GM18867 (cell line): ENCODE data around the gene PMM2.
A peak's percentile ranks its signal among the peaks of the same experiment; 100 is the strongest.
"Not testable (repeated sequence)": the region's sequence is repeated elsewhere in the genome, so short reads cannot be mapped to it uniquely, and the experiment has no call there.

ENCODE experiments used
- ATAC-seq: cut with Tn5 transposase; IDR thresholded peaks from one replicate; pipeline ENCODE4 v1.9.1; 2021; ENCODE audit warnings: mild to moderate bottlenecking, moderate library complexity; ENCODE audit not compliant: unreplicated experiment

Gene PMM2

DNA sequence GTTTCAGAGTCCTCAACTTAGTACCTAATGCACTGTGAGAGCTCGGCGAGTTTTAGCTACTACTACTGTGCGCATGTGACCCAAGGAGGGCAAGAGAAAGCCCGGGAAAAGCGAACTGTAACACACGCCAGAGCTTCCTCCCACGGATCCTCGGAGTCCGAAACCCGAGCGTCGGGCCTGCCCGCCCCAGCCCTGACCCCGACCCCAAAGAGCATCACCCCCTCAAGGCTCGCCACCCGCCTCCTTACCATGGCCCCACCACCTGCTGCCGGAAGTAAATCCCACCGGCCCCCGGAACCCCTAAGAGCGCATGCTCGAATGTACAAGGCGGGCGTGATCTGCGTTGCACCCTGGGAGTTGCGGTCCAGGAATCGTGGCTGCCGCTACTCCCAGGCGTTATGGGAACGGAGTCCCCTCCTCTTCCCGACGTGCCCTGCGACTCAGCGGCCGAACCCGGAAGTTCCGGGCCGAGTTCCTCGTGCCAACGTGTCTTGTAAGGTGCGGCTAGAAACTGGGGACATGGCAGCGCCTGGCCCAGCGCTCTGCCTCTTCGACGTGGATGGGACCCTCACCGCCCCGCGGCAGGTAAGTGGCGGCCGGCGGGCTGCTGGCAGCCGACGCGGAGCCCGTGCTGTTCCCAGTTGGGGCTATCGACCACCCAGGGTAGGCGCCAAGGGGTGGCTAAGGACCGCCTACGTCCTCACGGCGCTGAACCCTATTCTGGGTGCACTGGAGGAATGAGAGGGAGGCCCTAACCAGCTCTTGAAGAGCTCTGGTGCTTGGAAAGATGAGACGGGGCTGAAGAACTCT, at the start of gene PMM2, which contains the start of gene TMEM186:
TSS of gene PMM2 (plus strand) at position 476 of the 810 bp plus-strand sequence. CDS start at position 520, 44 bp downstream.
TSS of gene TMEM186 (minus strand) at position 276 of the 810 bp plus-strand sequence. CDS start at position 251, 25 bp downstream.
- ATAC-seq: peak; percentile 93

DNA sequence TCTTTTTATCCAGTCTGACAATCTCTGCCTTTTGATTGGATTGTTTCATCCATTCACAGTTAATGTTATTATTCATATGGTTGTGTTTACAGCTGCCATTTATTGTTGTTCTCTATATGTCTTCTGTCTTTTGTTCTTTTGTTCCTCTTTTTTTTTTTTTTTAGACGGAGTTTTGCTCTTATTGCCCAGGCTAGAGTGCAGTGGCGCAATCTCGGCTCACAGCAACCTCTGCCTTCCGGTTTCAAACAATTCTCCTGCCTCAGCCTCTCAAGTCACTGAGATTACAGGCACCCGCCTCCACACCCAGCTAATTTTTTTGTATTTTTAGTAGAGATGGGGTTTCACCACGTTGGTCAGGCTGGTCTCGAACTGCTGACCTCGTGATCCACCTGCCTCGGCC, 48.7 kb upstream of the PMM2 start:
- ATAC-seq: not testable (repeated sequence)

DNA sequence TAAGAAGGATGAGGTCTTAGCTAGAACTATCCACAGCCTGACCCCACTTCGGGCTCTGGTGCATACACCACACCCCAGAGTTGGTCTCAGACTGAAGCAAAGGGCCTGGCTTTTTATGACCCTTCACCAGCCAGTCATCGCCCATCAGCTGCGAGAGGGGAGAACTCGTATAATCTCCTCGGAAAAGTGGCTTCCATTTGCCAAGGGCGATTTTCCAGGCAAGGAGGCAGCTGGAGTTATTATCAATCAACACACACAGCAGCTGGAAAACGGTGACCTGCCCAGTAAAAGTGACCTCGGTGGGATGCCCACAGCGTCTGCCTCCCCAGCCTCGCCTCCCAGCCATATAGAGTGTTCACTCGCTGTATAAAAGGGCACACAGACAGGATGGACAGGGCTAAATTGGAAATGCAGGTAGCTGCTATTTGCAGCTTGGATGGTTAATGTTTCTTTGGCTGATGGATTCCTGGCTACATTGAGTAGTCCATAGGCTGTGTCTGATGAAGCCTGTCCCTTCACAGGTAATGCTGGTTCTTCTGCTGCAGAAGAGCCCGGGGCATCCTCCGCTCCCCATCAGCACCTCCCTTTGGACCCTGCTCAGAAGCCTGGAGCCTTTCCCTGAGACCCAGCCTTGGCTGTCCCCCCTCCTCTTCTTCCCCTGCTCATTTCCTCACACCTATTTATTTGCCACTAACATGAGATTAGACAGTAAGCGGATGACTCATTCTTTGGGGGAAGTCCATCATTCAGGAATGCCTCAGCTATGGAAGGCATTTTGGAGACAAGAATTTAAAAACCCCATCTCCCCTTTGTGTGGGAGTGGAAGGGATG, 45.9 kb upstream of the PMM2 start:
- no peak for ATAC-seq

DNA sequence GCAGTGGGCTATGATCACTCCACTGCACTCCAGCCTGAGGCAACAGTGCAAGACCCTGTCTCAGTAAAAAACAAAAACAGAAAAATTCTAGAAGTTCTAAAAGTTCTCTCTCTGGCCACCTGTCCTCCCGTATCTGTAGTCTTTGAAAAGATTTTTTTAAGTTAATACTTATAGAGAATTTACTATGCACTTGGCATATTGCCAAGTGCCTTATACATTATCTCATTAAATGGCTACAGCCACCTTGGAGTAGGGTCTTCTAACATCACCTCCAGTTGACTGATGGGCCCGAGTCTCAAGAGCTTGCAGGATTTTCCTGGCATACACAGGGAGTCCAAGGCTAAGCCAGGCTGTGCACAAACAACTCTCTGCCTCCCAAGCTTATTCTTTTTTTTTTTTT, 44.9 kb upstream of the PMM2 start:
- no peak for ATAC-seq

DNA sequence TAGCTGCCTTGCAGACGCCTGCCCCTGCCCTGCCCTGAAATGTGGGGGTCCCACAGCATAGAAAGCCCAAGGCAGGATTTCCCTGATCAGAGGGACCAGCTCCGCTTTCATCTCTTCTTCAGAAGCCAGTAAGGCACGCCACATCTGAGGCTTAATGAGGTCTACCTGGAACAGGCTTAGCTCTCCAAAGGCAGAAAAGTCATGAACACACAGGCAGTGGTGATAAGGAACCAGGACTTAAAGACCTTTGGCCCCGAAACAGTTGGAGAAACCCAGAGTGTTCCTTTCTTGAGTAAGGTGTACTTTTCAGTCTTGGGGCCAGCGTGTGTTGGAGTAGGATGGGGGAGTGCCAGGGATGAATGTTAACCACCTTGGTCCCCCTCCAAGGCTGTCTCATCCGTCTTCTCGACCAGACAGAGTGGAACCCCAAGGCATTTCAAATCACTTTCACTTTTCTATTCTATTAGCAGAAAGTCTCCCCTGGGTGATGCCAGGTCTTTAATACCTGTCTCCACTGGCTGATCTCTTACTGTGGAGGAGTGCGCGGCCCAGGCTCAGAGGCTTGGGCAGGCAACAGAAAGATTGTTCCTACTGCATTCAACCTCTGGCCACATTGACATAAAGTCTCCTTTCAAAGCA, 44.1 kb upstream of the PMM2 start:
- no peak for ATAC-seq

DNA sequence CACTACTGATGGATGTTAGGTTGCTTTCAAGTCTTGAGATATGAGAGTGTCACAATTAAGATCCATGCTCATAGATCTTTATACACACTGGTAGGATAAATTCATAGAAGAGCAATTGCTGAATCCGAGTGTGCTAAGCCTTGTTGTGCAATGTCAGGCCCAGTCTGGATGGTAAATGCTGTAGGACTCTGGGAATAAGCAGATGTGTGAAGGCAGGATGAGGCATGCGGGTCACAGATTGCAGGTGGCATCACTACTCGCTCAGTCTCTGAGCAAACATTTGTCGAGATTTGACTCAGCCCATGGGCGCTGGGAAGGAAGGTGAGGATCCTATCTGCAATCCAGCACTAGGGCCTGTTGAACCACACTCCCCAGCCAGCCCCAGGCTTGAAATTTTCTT, 40.9 kb upstream of the PMM2 start:
- no peak for ATAC-seq

DNA sequence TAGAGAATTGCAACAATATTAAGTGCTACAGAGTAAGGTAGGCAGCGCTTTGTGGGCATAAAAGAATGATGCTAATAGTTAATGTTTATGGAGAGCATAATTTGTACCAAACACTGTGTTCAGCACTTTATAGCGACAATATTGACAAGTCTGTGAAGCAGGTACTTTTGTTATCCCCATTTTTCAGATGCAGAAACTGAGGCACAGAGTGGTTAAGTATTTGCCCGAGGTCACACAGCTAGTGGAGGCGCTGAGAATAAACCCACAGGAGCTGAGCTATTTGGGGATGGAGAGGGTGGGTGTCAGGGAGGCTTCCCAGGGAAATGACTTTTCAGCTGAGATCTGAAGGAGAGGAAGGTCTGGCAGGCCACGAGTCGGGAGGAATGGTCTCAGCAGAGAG, 39.6 kb upstream of the PMM2 start:
- ATAC-seq: no peak

DNA sequence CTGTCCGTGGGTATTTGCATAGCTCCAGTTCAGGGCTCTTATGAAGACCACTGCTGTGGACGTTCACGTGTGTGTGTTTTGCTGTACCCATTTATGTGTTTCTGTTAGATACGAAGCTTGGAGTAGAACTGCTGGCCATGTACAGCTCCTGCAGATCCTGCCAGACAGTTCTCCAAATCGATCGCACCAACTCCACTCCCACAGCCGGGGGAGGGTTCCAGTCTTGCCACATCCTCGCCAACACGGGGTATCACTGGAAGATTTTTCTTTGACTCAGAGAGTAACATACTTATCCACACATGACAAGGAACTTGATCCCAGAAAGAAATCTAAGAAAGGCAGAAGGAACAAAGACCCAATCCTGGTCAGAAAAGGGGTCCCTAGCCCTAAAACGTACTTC, 37.6 kb upstream of the PMM2 start:
- ATAC-seq: no peak

DNA sequence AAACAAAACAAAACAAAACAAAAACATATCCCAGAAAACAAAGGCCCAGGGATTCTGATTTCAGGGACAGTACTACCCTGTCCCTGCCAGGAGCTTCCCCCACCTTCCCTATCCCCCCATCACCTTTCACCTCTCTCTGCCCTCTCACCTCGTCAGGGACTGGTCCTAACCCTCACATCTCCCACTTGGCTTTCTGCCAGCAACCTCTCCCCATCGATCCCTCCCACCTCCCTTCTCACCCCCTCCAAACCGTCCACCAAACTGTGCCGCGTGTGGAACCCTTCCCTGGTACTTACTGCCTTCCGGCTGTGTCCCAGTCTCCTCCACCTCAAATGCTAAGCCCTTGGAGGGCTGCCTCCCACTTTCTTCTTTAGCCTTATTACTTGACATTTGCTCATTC, 36.6 kb upstream of the PMM2 start:
- no peak for ATAC-seq

DNA sequence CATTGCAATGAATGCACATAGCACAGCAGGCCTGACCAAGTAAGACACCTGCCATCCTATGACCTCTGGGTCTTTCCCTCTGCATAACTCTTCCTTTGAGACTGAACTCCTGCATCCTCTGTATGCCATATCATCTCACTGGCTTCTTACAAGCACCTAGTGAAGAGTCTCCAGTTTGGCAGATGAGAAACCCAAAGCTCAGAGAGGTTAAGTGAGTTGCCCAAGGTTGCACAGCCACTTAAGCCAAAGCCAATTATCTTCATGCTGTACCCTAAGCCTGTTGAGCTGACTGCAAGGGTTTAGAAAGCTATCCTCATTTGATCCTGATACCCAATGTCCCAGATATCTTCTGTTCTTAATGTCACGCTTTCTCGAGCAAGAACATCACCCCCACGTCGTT, 35.4 kb upstream of the PMM2 start:
- no peak for ATAC-seq

DNA sequence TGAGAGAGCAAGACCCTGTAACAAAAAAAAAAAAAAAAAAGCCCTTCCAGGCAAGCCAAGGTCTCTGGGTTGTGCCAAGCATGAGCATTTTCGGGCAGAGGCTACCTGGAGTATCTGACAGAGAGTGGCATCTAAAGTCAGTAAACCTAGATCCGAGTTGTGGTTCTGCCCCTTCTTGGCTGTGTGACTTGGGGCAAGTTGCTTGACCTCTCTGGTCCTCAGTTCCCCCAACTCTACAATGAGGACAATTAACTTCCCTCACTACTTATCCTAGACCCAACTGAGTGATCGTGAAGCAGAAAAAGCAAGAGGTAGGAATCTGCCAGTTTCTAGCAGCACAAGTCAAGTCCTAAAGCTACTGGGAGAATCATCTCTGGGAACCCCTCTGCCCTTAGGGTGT, 34.6 kb upstream of the PMM2 start:
- no peak for ATAC-seq

DNA sequence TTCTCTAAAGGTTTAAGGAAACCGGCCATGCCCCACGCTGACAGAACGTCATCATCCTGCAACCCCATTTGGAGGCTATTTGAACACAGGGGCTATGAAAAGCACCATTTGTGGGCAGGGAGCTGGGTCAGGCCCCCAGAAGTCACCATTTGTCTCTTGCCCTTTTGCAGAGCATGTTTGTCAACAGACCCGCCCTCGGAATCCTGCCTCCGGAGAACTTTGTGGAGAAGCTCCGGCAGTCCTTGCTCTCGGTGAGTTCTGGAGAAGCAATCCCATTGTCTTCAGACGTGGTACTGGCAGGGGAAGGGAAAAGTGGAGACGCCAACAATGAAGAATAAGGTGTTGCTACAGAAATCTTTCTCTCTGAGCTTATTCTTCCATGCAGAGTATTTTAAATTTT, 33.7 kb upstream of the PMM2 start:
- ATAC-seq: no peak

DNA sequence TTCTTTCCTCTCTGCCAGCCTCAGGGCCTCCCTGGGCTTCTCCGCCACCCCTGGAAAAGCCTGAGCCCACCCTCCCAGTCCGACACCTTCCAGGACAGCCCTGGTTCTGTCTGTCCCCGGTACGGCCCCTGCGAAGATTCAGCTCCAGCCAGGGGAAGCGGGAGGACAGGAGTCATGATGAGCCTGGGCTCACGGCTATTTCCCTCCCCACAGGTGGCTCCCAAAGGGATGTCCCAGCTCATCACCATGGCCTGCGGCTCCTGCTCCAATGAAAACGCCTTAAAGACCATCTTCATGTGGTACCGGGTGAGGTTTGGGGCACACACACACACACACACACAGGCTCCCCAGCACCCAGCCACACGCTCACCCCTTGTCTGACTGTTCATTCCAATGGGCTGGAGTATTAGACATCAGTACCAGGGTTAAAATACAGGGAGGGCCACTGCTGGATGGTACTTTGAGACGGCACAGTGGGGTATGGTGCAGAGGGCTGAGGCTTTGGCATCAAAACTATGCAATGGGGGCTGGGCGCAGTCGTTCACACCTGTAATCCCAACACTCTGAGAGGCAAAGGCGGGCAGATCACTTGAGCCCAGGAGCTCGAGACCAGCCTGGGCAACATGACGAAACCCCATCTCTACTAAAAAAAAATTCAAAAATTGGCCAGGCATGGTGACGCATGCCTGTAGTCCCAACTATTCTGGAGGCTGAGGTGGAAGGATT, 33.0 kb upstream of the PMM2 start:
- no peak for ATAC-seq

DNA sequence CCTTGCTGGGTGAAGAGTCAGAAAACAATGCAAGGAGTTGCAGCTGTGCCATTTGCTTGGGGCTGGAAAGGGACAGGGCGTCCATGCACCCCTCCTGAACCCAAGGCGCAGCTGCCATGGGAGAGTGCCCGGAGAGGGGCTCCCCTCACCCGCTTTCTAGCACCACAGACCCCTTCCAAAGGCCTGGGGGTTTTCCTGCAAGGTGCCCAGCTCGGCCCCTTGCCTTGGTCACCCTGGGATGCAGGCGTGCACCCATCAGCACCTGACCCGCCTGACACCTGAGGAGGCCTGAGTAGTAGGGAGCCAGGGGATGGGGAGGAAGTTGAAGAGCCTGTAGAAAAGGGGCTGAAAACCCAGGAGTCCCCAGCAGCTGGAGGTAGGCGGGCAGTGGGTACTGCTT, 30.5 kb upstream of the PMM2 start:
- no peak for ATAC-seq

DNA sequence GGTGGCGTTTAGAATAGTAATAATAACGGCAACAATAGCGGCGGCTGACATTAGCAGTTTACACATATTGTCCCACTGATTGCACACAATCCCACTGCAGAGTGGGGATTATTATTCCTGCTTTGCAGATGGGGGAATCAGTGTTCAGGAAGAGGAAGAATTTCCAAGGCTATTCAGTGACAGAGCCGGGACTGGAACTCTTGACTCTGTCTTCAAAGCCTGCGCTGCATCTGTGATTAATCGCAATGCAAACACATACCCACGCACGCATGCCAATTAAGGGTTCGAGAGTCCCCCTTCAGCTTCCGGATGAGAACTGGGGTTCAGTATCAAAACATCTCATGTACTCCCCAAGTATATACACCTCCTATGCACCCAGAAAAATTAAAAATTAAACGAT, 29.4 kb upstream of the PMM2 start:
- ATAC-seq: no peak

DNA sequence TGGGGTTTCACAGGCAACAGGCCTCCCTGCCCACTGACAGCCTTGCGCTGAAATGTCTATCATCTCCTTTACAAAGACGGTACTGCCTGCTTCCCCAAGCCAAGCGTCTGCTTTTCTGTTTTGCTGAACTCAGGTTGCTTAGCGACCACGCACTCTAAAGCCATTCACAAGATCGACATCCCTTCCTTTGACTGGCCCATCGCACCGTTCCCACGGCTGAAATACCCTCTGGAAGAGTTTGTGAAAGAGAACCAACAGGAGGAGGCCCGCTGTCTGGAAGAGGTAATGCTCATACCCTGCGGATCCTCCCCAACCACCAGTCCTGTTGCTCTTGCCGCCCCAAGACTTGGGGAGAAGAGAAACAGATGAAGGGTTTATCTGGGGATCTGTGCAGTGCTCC, 28.9 kb upstream of the PMM2 start:
- no peak for ATAC-seq

DNA sequence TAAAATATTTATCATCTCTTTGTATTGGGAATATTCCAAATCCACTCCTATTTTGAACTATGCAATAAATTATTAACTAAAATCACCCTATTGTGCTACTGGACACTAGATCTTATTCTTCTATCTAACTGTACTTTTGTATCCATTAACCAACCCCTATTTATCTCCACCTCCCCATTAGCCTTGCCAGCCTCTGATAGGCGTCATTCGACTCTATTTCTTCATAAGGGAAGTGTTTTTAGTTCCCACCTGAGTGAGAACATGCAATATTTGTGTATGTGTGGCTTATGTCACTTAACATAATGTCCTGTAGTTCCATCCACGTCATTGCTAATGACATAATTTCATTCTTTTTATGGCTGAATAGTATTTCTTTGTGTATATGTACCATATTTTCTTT, 24.1 kb upstream of the PMM2 start:
- no peak for ATAC-seq

DNA sequence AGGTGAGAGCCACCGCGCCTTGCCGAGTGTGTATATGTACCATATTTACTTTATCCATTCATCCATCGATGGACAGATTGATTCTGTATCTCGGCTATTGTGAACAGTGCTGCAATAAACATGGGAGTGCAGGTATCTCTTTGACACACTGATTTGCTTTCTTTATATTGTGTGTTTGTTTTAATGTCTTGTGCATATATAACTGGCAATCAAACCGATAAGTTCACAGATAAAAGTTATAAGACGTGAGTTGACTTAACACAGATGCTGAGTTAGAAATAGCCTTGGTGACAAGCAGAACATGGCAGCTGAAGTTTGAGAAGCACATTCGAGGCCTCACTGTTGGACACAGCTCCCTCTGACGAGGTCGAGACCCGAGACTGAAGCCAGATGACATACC, 23.4 kb upstream of the PMM2 start:
- ATAC-seq: no peak

DNA sequence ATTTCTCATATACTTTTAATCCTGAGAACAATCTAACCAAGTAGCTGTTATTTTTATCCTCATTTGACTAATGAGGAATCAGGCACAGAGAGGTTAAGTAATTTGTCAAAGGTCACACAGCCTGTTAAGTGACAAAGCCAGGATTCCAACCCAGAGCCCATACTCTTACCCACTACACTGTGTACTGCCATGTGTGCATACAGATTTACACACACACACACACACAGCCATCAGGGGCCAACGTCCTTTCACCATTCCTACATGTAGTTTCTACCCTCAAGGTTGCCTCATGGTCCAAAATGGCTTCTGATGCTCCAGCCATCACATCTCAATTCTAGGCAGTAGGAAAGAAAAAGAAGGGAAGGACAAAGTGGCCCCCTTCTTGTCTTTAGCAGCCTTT, 22.3 kb upstream of the PMM2 start:
- no peak for ATAC-seq

DNA sequence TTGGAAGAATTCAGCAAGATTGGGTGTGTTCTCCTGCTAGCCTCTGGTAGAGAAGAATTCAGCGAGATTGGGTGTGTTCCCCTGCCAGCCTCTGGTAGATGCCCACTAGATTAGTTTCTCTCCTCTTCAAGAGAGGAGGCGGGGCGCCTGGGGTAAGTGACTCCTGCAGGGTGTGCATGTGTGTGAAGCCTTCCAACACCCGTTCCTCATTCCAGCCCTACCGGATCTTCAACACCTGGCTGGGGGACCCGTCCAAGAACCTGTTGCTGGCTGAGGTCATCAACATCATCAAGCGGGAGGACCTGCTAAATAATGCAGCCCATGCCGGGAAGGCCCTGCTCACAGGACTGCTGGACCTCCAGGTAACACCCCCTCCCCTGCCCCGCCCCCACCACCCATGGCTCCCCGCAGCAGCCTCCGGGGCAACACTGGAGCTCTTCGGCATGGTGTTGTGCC, 21.5 kb upstream of the PMM2 start:
- ATAC-seq: no peak

DNA sequence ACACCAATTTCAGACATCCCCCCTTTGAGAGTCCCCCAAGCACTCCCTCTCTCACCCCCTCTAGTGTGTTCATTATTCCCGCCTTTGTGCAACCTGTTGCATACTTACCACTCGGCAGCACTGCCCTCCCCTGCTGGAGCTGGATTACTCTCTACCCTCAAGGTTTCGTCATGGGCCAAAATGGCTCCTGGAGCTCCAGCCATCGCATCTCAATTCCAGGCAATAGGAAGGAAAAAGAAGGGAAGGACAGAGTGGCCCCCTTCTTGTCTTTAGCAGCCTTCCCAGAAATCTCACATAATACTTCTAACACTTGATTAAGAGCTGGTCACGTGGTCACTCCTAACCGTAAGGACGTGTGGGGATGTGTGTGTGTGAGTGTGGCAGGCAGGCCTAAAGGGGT, 20.4 kb upstream of the PMM2 start:
- no peak for ATAC-seq
